GM10248 (cell line): ENCODE measurements around the gene RNFT2.

ENCODE experiments used
- CTCF ChIA-PET: fragments of 300-600 bp; sonication (Branson Sonifier 250); formaldehyde crosslinking; extraction: SDS; loops from one replicate; lab custom pipeline; 2021; ENCODE audit warnings: antibody characterized with exemption; lab: Yijun Ruan, JAX
- POLR2A ChIA-PET: fragments of 350-650 bp; sonication (Branson Sonifier 250); formaldehyde crosslinking; extraction: SDS; loops from one replicate; lab custom pipeline; 2020; ENCODE audit warnings: antibody characterized with exemption; lab: Yijun Ruan, JAX
- DNase-seq: peaks from one replicate; pipeline ENCODE4 v3.0.0; 2012; ENCODE audit errors: extremely low spot score
- CTCF ChIP-seq: IDR thresholded peaks from 2 replicates; pipeline ENCODE4 v1.5.1; 2012; ENCODE audit warnings: mild to moderate bottlenecking, low read depth; ENCODE audit errors: extremely low read depth, missing control alignments, control extremely low read depth

RNFT2 gene

GRCh38 chr12:116708826-116709756 lies 29.0 kb upstream of the RNFT2 start:
- CTCF ChIA-PET: interaction anchor here (0.8 to 3.9 kb wide), 24 partner anchors 10 to 791 kb away, joined by 3 to 38 read pairs (median 3); no protein-coding TSS in a partner anchor
- TF ChIP-seq CTCF: peak; percentile 79
- POLR2A ChIA-PET: no interaction called here
- peak; percentile 38 for DNase-seq

- POLR2A ChIA-PET: no interaction called here
Measured at GRCh38 chr12:116709768-116710167, 28.3 kb upstream of the RNFT2 start.

GRCh38 chr12:116710370-116711150 lies 27.6 kb upstream of the RNFT2 start:
- no peak for TF ChIP-seq CTCF
- ChIA-PET POLR2A (no interaction called here), CTCF (interaction anchor here (1.0 to 3.9 kb wide), 7 partner anchors 8 to 792 kb away, joined by 3 to 38 read pairs (median 11); no protein-coding TSS in a partner anchor)
- DNase-seq: no peak

More at GRCh38 chr12:116709768-116710167, 28.3 kb upstream of the RNFT2 start:
- no peak for DNase-seq
- CTCF ChIA-PET: interaction anchor here (1.0 to 3.9 kb wide), 17 partner anchors 9 to 791 kb away, joined by 3 to 38 read pairs (median 7); no protein-coding TSS in a partner anchor
- no peak for TF ChIP-seq CTCF

- no peak for DNase-seq
- CTCF ChIA-PET: interaction anchor here (1.1 to 3.9 kb wide), 3 partner anchors 9 to 13 kb away, joined by 4 to 38 read pairs (median 13); no protein-coding TSS in a partner anchor
- POLR2A ChIA-PET: no interaction called here
- no peak for TF ChIP-seq CTCF
Measured at GRCh38 chr12:116712458-116713303, 25.4 kb upstream of the RNFT2 start.

GRCh38 chr12:116713527-116713926 lies 24.6 kb upstream of the RNFT2 start:
- no peak for DNase-seq
- POLR2A ChIA-PET: no interaction called here
- TF ChIP-seq CTCF: no peak
- CTCF ChIA-PET: interaction anchor here (2.8 kb wide), 1 partner anchor 10 kb away, joined by 13 read pairs; no protein-coding TSS in a partner anchor
